ENCODE results near the gene NUP160. TPM values are rescaled to one million over a fixed set of nuclear protein-coding genes. Genes with fewer than 3 reads are reported as not detected.

The NUP160 gene
- total RNA-seq, 2 donors from 2014 or later, result 22.7 to 35.4 TPM

GRCh38 chr11:47732271-47732670 is 115.9 kb downstream of the NUP160 start:
- intact Hi-C loops (cut with DNase I), result loop anchor here (10.0 kb wide), 1 partner anchor 97 kb away; no protein-coding TSS in a partner anchor
- TF ChIP-seq, protein P1, sequence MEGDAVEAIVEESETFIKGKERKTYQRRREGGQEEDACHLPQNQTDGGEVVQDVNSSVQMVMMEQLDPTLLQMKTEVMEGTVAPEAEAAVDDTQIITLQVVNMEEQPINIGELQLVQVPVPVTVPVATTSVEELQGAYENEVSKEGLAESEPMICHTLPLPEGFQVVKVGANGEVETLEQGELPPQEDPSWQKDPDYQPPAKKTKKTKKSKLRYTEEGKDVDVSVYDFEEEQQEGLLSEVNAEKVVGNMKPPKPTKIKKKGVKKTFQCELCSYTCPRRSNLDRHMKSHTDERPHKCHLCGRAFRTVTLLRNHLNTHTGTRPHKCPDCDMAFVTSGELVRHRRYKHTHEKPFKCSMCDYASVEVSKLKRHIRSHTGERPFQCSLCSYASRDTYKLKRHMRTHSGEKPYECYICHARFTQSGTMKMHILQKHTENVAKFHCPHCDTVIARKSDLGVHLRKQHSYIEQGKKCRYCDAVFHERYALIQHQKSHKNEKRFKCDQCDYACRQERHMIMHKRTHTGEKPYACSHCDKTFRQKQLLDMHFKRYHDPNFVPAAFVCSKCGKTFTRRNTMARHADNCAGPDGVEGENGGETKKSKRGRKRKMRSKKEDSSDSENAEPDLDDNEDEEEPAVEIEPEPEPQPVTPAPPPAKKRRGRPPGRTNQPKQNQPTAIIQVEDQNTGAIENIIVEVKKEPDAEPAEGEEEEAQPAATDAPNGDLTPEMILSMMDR (IDR thresholded peaks at IDR 0.05), result no peak
- Histone ChIP-seq H3K27ac (no peak overlapping the region), H3K9ac (ENCODE audit: low read depth in 2 of 2, low read length in 2 of 2) (no peak overlapping the region), H3K4me1 (no peaks in the 10 kb centered on the region), H3K4me3 (no peak overlapping the region), H3K9me3 (no peaks in the 10 kb centered on the region), H3K27me3 (no peaks in the 10 kb centered on the region), H3K36me3 (peaks cover 42% of the 10 kb centered on the region)
- DNase-seq, result no peak

GRCh38 chr11:47731475-47731874 is 116.7 kb downstream of the NUP160 start:
- Histone ChIP-seq H3K4me3 (no peak overlapping the region), H3K9me3 (no peaks in the 10 kb centered on the region), H3K27me3 (no peaks in the 10 kb centered on the region), H3K4me1 (no peaks in the 10 kb centered on the region), H3K36me3 (peaks cover 42% of the 10 kb centered on the region), H3K9ac (ENCODE audit: low read depth in 2 of 2, low read length in 2 of 2) (no peak overlapping the region), H3K27ac (no peak overlapping the region)
- no peak for DNase-seq
- TF ChIP-seq, protein P1 (IDR thresholded peaks at IDR 0.05), result no peak
- intact Hi-C loops (cut with DNase I), result loop anchor here (10.0 kb wide), 1 partner anchor 97 kb away; no protein-coding TSS in a partner anchor

Other genes with a start within 250 kb of the NUP160 start
- gene MTCH2, start 205.8 kb downstream of the NUP160 start, total RNA-seq, result 100 to 1,000 TPM; 162 to 190 TPM
- 1 to 10 TPM in 1 of 2 donors, under 1 TPM in 1; 0.74 to 2.2 TPM for gene AGBL2, start 133.0 kb downstream of the NUP160 start, total RNA-seq
- gene FNBP4, start 81.0 kb downstream of the NUP160 start, total RNA-seq, result 10 to 100 TPM; 47.3 to 53.3 TPM
- 10 to 100 TPM; 37.5 to 45.7 TPM for gene PTPRJ, start 132.2 kb upstream of the NUP160 start, total RNA-seq